C4-2B (cell line): ENCODE results near the gene CENPB.

Experiments
- CTCF ChIP-seq: fragments of 450-650 bp; conservative IDR thresholded peaks from 2 replicates; pipeline ENCODE4 v1.5.1; 2017; ENCODE audit warnings: mild to moderate bottlenecking
- ZFX ChIP-seq: fragments of 450-650 bp; IDR thresholded peaks from 2 replicates; pipeline ENCODE4 v1.6.1; 2017

DNA sequence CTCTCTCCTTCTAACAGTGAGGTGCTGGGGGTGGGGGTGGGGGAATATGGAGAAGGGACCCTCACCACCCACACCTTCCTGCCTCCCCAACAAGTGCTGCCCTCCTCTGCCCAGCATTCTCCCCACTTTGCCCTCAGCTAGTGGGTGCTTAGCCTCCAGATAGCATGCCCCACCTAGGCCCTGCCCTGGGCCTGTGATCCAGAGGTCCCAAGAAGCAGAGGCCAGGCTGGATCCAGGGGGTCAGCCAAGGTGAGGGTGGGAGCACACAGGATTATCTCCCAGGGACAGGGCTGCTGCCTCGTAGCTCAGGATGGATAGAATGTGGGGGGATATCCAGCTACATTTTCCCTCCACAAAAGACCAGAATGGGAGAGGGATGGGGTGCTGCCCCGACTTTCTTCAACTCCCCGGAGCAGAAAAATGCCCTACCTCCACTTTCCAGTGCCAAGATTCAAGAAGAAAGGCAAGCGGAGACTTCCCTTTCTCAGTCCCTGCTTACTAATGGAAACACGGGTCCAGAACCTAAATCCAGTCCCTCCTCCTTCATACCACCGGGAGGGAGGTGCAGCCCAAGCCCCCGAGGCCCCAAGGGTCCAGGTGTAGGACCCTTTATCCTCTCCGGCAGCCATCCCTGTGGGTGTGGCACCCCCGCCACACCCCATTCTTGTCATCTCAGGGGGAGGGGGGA is 20.0 kb downstream of the CENPB start:
- TF ChIP-seq CTCF (no peak), ZFX (no peak)
